KG1 (cell line): Measurements from ENCODE around the gene SLC25A23.
"Not testable (repeated sequence)": the region's sequence is repeated elsewhere in the genome, so short reads cannot be mapped to it uniquely, and the experiment has no call there.

Source experiments
- DNase-seq: peaks from one replicate; lab custom pipeline; 2025; lab: John Stamatoyannopoulos, UW

Gene SLC25A23

DNA sequence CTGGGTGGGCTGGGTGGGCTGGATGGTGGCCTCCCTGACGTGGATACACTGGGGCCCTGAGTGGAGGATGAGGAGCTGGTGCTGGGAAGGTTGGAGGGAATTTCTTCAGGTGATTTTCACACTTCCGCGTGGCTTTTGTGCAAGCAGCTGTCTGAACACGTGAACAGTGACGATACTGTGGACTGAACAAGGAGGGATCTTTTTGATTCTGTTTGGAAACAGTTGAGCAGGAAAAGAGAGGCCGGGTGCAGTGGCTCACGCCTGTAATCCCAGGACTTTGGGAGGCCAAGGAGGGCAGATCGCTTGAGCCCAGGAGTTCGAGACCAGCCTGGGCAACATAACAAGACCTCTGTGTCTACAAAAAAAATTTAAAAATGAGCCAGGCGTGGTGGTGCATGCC, 57.5 kb downstream of the SLC25A23 start:
- no peak for DNase-seq

DNA sequence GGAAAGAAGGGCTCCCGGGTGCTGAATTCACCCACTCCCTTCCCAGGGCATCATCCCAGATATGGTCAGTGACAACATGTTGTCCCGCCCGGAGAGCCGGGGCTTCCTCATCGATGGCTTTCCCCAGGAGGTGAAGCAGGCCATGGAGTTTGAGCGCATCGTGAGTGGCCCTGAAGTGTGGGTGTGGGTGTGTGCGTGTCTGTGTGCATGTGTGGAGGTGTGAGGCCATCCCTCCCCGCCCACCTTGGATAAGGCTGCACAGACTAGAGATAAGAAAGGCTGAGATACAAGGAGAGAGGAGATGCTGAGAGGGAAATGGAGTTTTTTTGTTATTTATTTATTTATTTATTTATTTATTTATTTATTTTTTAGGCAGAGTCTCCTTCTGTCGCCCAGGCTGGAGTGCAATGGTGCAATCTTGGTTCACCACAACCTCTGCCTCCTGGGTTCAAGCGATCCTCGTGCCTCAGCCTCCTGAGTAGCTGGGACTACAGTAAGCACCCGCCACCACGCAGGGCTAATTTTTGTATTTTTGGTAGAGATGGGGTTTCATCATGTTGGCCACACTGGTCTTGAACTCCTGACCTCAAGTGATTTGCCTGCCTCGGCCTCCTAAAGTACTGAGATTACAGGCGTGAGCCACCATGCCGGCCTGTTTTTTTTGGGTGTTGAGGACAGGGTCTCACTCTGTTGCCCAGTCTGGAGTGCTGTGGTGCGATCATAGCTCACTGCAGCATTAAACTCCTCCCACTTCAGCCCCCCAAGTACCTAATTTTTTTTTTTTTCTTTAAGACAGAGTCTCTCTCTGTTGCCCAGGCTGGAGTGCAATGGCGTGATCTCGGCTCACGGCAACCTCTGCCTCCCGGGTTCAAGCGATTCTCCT, 59.3 kb downstream of the SLC25A23 start:
- not testable (repeated sequence) for DNase-seq

DNA sequence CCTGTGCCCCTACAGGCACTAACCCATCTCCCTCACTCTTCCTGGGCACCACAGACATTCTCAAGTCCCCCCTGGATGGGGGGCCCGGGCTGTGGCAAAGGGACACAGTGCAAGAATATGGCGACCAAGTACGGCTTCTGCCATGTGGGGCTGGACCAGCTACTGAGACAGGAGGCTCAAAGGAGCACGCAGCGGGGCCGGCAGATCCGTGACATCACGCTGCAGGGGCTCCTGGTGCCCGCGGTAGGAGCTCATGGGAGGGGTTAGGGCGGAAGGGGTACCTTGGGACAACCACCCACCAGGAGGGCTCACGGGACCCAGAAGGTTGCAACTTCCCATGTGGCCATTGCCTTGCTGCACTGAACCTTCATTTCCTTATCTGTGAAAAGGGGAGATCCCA, 63.3 kb downstream of the SLC25A23 start:
- no peak for DNase-seq

DNA sequence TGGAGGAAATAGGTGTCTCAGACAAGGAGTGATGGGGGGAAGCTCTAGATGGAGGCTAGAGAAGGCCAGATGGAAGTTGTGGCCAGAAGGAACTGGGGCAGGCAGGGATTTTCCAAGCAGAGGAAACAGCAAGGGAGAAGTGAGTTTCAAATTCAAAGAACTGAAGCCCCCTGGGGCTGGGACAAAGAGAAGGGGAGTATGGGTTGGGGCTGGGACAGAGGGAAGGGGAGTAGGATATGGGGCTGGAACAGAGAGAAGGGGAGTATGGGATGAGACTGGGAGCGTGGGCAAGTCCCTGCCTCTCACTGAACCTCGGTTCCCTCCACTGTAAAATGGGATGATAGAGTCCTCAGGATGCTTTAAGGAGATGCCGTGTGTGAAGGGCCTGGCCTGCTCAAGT, 64.8 kb downstream of the SLC25A23 start:
- no peak for DNase-seq

DNA sequence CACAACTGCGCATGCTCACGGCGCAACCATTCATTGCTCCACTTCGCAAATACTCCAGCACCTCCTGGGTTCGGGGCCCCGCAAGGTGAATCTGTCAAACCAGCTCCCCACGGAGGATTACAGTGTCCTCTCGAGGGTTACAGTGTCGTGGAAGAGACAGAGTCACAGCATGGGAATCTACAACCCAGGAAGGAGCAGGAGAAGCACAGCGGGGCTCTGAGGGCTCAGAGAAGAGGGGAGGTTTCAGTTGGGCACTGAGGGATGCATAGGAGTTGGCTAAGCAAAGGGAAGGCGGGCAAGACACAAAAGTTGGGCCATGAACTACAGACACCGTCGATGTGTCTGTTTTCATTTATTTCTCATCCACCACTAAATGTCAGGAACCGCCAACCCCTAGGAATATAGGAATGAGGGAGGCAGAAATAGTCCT, 65.6 kb downstream of the SLC25A23 start:
- DNase-seq, result no peak

DNA sequence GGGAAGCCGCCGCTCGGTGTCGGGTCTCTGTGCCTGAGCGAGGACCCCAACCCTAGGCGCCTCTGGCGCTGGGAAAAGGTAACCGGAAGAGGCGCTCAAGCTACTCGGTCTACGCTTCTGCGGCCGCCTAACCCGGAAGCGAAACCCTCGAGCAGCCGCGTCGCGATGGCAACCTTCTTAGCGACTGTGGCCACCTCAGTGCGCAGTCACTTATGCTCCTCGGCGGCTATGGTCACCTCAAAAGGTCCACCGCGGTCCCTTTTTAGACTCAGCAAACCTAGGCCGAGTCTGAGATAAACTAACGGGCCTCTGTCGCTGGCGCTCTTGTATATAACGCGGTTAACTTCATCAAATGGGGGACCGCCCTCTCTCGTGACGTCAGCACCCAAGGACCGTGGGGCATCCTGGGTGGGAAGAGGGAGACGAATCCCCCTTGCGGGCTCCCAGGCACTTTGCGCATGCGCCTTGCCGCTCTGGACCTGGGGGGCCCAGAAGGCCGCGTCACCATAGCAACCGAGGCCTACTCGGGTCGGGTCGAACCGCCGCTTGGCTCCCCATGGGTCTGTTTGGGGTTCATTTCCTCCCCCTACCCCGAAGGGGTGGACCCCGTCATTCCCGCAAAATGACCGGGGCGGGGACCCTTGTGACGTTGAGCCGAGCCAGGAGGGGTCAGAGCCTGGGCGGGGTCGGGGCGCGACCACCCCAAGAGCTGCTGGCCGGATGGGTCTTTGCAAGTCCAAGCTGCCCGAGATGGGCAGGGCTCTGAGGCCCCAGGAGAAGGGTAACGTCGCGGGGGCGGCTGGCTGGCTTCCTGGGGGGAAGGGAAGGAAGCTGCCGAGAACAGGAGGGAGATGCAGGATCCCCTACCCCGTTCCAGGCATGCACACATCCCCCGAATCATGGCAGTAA, 66.3 kb downstream of the SLC25A23 start, which contains the start of gene GTF2F1:
Gene GTF2F1 (minus strand): TSS at position 91 of the 909 bp plus-strand sequence. CDS start 169 bp downstream, outside the sequence.
- peak; percentile 98 for DNase-seq

DNA sequence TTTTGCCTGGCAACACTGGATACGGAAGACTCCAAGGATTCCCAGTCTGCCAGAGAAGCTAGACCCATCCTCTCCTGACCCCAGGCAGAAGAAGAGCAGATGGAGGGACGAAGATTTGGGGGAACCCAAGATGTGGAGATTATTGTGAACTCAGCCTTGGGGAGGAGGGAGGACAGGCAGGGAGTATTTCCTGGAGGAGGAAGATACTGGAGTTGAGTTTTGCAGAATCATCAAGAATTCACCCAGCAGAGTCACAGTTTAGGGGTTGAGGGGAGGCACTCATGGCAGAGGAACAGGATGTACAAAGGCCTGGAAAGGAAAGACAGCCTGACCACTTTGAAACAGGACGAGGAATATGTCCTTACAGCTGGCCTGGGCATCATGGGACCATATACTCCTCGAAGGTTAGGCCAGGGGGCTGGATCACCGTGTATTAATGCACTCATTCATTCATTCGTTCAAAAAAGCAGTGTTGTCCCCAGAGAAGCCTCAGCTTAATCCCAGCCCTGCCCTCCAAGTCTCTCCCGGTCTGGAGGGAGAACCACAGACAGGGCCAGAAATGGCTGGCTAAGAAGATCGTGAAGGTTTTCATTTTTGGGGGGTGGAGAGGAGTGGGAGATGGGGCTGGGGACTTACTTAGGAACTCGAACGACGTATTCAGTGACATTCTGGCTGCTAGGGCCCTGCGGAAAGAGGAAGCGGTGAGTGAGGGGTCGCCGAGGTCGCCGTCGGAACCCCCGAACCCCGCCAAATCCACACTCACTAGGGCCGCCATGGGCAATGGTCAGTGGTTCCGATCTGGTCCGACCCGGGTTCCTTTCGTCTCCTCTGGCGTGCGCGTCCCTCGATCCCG, 67.1 kb downstream of the SLC25A23 start:
- no peak for DNase-seq
